ENCODE results near the gene GALT.

GRCh38 chr9:34630402-34631154, 15.9 kb upstream of the GALT start:
- TF ChIP-seq EZH2 (IDR thresholded peaks at IDR 0.05; ENCODE audit: low read length, missing control alignments) (no peak), CTCF (conservative IDR thresholded peaks at IDR 0.05 in 1 of 2, IDR thresholded peaks at IDR 0.05 in 1 of 2; ENCODE audit: low read depth in 1 of 2, low read length in 2 of 2) (no peak)
